IPS-NIHi11 (cell line): ENCODE measurements around the gene CNGA2.

Experiments
- DNase-seq: peaks from one replicate; pipeline ENCODE4 v3.0.0; 2012; ENCODE audit warnings: mixed read lengths, low spot score

Gene CNGA2

GRCh38 chrX:151753313-151754046 lies 18.9 kb downstream of the CNGA2 start:
- peak; percentile 73 for DNase-seq

DNA sequence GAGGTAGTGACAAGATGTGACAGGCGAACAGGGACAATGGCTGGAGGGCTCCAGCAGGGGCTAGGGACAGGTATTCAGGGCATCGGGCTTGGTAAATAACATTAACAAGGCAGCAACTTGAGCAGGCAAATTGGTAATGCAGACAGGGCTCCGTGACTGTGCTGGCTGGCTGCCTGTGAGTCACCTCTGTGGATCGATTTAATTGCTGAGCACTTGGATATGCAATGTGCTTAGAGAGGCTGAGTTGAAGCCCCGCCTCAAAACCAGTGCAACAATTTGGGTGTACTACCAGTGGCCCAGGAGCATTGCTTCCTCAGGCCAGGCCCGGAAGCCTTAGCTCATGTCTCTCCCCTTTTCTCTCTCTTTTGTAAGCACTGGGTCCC lies 19.5 kb downstream of the CNGA2 start:
- DNase-seq = peak; percentile 13

DNA sequence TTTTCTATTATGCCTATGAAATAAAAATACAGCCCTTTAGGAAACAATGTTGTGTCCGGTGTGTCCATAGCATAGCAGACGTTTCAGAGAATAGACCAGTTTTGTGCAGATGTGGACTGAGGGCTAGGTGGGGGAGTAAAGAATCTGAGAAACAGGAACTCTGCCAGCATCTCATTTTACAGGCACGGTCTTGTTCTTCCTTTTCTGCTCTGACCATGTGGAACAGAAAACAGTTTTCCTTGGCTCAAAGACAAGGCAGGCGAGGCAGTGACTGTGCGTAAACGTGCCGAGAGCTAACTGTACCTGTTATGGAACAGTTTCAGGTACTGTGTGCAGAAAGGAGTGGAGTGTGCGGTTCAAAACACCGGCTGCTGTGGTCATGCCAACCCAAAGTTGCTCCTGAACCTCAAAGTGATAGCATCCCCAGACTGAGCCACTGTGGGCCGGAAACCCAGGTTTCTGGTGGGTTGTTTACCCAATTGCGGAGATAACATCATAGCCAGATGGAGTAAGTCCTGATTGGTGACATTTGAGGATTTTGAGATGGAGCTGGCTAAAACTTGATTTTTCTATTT lies 20.2 kb downstream of the CNGA2 start:
- DNase-seq = no peak

- no peak for DNase-seq
Observed at GRCh38 chrX:151759041-151759708, 24.6 kb downstream of the CNGA2 start.

DNA sequence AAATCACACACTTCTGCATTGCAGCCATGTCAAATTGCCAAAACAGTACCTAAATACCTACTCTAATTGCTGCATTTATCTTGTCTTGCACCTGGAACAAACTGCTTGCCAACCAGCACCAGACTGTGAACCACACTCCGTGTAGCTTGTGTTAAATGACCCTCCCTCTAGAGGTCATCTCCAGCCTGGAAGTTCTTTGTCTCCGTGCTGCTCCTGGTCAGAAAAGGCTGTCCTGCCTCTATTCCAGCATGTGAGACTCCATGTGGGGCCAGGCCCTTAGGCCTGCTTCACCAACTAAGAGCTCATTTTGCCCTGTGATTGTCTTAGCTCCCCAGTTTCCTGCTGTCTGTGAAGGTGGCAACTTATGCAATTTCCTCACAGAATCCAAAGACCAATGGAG lies 28.3 kb downstream of the CNGA2 start:
- DNase-seq = no peak

DNA sequence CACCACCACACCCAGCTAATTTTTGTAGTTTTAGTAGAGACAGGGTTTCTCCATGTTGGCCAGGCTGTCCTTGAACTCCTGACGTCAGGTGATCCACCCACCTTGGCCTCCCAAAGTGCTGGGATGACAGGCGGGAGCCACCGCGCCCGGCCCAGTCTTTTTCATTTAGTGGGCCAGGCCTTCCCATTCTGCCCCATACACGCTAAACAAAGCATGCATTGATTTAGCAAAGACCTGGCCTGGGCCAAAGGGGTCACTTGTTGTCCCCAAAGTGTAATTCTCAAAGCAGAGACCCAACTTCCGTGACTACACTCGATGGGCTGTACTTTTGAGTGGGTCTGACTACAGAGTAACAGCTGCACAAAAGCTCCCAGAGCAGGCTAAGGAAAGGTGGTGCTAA lies 29.2 kb downstream of the CNGA2 start:
- DNase-seq = no peak

- DNase-seq = no peak
Observed at GRCh38 chrX:151765026-151765425, 30.5 kb downstream of the CNGA2 start.

- no peak for DNase-seq
Observed at GRCh38 chrX:151771726-151772125, 37.2 kb downstream of the CNGA2 start.

DNA sequence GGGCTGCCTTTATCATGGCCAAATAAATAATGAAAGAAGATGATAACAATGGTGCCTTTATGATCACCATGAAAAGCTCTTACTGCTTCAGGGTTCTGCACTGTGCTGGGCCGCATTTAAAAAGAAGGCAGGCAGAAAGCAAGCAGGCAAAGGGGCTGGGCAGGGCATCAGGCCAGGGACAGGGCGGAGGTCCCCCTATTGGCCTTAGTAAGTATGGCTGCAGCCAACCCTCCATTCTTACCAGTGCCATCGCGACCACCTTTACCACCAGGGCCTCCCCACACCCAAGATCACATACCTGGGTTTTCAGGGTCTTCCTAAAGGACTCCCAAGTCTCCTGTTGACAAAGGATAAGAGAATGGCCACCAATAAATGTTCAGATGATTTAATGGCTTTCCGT lies 38.9 kb downstream of the CNGA2 start:
- peak; percentile 17 for DNase-seq

- DNase-seq = no peak
Observed at GRCh38 chrX:151774421-151774820, 39.9 kb downstream of the CNGA2 start.

DNA sequence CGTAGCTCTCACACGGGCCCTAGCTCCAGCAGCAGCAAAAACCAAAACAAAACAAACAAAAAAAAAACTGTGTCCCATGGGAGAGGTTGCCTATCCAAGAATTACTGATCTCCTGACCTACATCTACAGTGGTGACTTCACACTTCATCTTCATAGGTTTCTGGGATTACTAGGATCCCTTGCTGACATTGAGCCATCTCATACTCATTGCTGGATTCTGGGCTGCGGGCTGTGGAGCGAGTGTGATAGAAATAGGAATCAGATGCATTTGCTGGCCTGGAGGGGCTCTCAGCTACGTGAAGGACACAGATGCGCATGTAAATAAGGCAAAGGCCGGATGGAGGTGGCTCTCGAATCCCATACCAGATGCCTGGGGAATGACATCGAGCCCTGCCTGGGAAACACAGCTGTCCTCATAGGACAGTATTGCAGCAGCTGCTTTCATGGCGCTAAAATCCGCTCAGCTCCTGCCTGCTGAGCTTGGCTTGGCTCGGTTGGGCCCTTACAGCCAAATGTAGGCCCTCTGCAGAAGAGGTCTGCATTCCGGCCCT lies 41.7 kb downstream of the CNGA2 start:
- DNase-seq = no peak

DNA sequence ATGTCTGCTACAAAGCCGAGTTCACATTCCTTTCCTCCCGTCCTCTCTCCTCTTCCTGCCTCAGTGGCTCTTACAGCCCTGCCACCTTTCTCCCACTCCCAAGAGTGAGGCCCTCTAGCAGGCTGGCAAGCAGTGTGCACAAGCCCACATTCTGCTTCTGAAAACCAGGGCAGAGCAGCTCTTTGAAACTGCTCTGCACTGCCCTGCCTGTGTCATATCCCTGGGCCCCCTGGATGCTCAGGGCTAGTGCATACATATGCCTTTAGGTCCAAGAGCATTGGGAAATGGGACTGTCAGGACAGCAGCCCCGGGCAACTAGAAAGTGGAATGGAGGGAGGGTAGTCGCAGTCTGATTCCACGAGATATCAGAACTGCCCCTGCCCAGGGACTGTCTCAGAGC lies 42.4 kb downstream of the CNGA2 start:
- DNase-seq = no peak

- no peak for DNase-seq
Observed at GRCh38 chrX:151779258-151779657, 44.7 kb downstream of the CNGA2 start.

DNA sequence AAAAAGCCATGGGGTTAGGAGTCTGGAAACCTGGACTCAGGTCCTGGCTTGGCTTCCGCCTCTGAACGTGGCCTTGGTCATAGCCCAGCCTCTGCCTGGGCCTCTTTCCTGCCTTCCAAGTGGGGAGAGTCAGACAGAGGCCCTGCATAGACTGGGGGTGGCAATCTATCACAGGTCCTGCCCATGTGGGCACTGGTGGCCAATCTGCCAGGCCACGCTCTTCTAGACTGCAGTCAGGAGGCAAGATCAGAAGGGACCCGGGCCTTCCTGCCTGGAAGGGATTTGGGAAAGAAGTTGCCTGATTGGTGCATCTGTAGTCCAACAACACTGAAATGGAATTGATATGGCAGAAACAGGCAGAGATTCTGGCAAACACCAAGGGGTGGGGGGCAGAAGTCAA lies 46.1 kb downstream of the CNGA2 start:
- no peak for DNase-seq

GRCh38 chrX:151789179-151789800 lies 54.7 kb downstream of the CNGA2 start:
- no peak for DNase-seq

GRCh38 chrX:151790481-151791160 lies 56.1 kb downstream of the CNGA2 start:
- no peak for DNase-seq

DNA sequence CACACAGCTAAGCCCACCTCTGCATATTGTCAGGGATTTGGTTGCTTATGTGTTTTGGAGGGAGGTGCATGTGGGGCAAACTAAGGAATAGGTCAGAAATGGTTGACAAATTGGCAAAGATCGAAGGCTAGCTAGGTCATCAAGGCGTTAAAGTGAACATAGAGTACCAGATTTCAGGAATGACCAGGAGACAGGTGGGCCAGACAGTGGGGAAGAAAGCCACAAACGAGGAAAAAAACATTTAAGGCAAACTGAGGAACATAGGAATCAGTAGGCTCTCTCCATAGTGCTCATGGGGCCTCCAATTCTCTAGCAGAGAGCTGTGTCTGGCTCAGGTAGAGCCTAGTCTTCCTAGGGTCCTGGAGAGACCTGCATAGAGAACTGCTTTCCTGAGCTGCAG lies 57.4 kb downstream of the CNGA2 start:
- no peak for DNase-seq

GRCh38 chrX:151792505-151792904 lies 58.0 kb downstream of the CNGA2 start:
- no peak for DNase-seq

GRCh38 chrX:151793886-151794285 lies 59.3 kb downstream of the CNGA2 start:
- DNase-seq = no peak
